Suprapubic skin (tissue), 3 donors: ENCODE data around the gene SMDT1.

ENCODE experiments used
- POLR2AphosphoS5 ChIP-seq, 3 donors: sonication (generic); formaldehyde crosslinking; IDR thresholded peaks; one replicate each; pipeline ENCODE4 v1.6.1; 2017; ENCODE audit warnings: antibody characterized with exemption in 3 of 3
- TF ChIP-seq, protein P1 (sequence below), 2 donors: fragments of 200-600 bp in 1 of 2; fragments of 450-650 bp in 1 of 2; sonication (generic) in 1 of 2; IDR thresholded peaks; one replicate each; pipeline ENCODE4 v1.5.1; 2016 to 2019; ENCODE audit warnings: antibody characterized with exemption in 2 of 2, mild to moderate bottlenecking in 1 of 2, moderate library complexity in 1 of 2

DNA sequence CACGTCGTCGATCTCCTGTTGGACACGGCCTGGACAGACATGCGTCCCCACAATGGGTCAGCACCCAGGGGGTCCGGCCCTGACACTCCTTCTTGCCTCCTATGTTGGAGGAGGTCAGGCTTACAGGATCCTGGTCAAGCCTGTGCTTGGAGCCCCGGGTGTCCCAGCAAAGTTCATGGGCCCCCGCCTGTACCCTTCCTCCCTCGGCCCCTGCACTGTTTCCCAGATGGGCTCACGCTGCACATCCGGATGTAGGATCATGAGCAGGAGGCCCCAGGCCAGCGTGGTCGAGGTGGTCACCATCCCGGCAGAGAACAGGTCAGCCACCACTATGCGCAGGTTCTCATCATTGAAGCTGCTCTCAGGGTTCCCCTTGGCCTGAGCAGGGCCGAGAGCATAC, 48.1 kb downstream of the SMDT1 start:
- TF ChIP-seq, protein P1, sequence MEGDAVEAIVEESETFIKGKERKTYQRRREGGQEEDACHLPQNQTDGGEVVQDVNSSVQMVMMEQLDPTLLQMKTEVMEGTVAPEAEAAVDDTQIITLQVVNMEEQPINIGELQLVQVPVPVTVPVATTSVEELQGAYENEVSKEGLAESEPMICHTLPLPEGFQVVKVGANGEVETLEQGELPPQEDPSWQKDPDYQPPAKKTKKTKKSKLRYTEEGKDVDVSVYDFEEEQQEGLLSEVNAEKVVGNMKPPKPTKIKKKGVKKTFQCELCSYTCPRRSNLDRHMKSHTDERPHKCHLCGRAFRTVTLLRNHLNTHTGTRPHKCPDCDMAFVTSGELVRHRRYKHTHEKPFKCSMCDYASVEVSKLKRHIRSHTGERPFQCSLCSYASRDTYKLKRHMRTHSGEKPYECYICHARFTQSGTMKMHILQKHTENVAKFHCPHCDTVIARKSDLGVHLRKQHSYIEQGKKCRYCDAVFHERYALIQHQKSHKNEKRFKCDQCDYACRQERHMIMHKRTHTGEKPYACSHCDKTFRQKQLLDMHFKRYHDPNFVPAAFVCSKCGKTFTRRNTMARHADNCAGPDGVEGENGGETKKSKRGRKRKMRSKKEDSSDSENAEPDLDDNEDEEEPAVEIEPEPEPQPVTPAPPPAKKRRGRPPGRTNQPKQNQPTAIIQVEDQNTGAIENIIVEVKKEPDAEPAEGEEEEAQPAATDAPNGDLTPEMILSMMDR (IDR thresholded peaks at IDR 0.05): no peak
- no peak for TF ChIP-seq POLR2AphosphoS5 (IDR thresholded peaks at IDR 0.05)
